HG02973 (cell line): Measurements from ENCODE around the gene TOMM5.

Source experiments
- ATAC-seq: cut with Tn5 transposase; IDR thresholded peaks from one replicate; pipeline ENCODE4 v1.9.1; 2021; ENCODE audit warnings: moderate library complexity; ENCODE audit not compliant: unreplicated experiment

The TOMM5 gene

GRCh38 chr9:37563806-37564513, 28.4 kb downstream of the TOMM5 start:
- ATAC-seq = no peak

GRCh38 chr9:37562826-37563225, 29.6 kb downstream of the TOMM5 start:
- no peak for ATAC-seq

DNA sequence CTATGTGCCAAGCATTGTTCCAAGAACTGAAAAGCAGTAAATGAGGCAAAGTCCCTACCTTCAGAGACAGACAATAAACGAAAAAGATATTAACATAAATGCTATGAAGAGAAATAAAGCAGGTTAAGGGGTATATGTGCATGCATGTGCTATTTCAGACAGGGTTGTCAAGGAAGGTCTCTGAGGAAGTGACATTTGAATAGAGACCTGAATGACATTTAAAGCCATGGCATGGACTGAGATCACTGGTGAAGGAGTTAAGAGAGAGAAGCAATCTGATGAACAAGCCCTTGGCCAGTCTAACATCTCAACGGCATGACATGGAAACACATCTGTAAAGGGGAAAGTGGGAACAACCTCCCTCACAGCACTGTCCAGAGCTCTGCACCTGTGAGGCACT, 30.7 kb downstream of the TOMM5 start:
- ATAC-seq = no peak

DNA sequence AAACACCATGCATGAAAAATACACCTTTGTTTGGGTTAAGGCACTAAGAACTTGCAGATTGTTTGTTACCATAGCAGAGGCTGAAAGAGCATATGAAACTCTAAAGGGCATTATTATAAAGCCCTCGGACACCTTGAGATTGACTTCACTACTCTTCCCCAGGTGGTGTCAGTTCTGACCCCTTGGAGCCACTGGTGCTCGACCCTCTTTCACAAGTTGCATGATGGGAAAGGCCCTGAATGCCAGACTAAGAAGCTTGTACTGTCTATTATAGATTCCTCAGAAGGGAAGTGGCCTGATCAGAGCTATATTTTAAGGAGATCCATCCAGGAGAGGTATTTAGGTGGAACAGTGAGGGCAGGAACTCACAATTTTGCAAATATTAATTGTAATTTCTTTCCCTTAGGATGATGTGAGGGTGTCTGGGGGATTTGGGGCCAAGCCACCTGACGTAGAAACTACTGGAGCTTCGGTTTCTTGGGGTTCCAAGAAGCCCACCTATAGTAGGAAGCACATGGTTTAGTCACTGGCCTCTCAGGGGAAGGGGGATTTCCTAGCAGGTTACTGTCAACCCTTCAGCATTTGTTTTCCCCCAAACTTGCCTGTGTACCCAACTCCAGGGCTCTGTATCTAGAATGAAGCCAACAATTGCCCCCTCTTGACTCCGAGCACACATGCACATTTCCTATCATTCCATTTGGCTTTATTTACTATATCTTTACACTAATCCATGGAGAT, 32.4 kb downstream of the TOMM5 start:
- ATAC-seq = no peak

DNA sequence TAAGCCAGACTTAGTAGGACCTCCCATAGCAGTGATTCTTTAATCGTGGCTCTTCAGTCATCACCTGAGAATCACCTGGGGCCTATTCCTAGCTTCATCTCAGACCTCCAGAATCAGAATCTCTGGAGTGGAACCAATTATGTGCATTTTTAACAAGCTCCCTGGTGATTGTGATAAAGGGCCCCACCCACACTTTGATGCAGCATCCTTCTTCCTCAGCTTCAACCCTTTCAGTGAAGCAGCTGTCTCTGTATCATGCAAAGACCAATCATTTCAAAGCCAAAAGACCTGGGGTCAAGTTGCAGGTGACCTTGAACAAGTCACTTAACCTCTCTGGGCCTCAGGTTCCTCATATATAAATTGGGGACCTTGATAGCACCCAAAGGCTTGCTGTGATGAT, 33.3 kb downstream of the TOMM5 start:
- no peak for ATAC-seq

DNA sequence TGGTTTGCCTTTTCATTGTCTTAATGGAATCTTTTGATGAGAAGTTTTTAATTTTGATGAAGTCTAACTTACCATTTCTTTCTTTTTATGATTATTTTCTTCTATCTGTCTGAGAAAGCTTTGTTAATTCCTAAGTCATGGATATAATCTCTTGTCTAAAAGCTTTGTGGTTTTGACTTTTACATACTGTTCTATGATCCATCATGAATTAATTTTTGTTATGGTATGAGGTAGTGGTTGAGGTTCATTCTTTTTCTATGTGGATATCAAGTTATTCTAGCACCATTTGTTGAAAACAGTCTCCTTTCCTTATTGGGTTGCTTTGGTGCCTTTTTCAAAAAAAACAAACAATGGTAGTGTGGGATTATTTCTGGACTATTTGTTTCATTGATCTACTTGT, 36.6 kb downstream of the TOMM5 start:
- ATAC-seq = no peak

- no peak for ATAC-seq
These were observed 38.1 kb downstream of the TOMM5 start for GRCh38 chr9:37554318-37554717.

- ATAC-seq = no peak
These were observed 40.5 kb downstream of the TOMM5 start for GRCh38 chr9:37551888-37552287.

DNA sequence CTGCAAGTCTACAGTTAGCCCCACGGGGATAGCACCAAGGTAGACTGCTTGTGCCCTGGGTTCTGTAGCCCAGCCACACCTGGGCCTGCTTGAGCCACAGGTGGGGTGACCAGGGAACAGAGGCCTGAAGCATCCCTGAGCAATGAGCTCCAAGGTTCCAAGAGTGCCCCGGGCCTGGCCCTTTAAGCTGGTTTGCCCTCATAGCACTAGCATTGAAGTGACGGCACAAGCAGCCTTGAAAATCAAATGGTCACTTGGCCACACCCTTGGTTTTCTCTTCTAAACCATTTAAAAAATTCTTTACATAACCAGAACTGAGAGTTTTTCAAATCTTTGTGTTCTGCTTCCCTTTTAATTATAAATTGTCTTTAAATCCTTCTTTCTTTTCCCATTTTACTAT, 40.9 kb downstream of the TOMM5 start:
- ATAC-seq = no peak

DNA sequence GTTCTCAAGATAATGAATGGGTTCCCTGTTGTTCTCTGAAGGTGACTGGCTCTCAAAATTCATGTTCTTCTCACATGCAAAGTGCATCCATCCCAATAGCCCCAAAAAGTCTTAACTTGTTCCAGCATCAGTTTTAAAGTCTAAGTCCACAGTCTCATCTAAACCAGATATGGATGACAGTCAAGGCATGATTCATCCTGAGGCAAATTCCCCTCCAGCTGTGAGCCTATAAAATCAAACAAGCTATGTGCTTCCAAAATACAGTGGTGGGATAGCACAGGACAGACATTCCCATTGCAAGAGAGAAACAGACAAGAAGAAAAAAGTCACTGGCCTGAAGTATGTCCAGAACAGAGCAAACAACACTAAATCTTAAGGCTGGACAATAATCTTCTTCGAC, 41.6 kb downstream of the TOMM5 start:
- no peak for ATAC-seq

DNA sequence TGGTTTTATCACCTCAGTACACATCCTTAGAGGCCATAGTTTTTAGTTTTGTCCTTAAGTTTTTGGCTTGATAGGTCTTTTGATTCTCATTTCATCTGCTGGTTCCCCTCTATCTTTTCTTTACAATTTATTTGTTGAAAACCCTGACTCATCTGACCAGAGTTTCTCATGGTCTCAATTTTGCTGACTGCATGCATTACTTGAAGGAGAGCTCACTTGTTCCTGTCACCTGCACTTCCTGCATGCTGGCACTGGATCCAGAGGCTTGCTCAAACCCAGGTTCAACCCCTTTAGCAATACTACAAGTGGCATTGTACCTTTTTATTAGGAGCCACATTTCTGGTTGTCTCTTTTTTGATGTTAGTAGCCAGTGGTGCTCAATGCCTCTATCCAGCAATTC, 42.9 kb downstream of the TOMM5 start:
- no peak for ATAC-seq

DNA sequence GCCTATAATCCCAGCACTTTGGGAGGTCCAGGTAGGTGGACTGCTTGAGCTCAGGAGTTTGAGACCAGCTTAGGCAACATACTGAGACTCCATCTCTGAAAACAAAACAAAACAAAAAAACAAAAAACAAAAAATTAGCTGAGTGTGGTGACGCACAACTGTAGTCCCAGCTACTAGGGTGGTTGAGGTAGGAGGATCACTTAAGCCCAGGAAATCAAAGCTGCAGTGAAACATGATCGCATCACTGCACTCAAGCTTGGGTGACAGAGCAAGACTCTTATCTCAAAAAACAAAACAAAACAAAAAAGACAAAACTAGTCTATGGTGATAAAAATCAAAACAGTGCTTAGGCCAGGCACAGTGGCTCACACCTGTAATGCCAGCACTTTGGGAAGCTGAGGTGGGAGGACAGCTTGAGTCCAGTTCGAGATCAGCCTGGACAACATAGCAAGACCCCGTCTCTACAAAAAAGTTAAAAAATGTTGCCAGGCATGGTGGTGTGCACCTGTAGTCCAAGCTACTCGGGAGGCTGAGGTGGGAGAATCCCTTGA, 45.0 kb downstream of the TOMM5 start:
- ATAC-seq = no peak

DNA sequence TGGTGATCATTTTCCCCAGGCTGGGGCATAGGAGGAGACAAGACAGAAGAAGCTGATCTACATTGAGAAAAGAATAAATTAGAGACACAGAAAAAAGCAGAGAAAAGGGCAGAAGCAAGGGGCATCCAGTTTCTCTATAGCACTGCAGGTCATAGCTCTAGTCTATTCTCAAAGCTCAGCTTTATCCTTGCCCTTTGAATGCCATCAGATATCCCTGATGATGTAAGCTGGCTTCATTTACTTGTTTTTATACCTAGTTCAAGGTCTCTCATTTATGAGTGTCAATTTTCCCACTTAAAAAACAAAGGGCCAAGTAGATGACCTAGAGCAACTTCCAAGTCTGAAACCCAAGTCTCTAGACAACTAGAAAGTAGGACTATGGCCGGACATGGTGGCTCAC, 48.9 kb downstream of the TOMM5 start:
- ATAC-seq = no peak

DNA sequence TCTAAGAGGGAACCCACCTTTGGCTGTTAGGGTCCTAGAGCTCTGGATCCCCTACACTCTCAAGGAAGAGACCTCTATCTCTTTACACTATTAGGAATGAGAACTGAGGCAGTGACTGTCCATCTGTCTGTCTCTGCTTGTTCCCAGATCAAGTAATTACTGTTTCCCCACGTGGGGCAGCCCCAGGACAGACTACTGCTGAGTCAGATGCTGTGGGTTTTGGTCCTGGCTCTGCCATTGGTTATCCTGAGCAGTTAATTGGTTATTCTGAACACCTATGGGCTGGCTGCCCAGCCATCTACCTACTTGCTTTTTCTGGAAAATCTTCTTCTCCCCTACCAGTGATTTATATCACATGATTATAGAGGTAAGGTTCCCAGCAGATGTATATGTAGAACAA, 49.5 kb downstream of the TOMM5 start:
- ATAC-seq = no peak

- no peak for ATAC-seq
These were observed 49.9 kb downstream of the TOMM5 start for GRCh38 chr9:37542488-37542887.

- no peak for ATAC-seq
These were observed 50.9 kb downstream of the TOMM5 start for GRCh38 chr9:37541465-37541864.

DNA sequence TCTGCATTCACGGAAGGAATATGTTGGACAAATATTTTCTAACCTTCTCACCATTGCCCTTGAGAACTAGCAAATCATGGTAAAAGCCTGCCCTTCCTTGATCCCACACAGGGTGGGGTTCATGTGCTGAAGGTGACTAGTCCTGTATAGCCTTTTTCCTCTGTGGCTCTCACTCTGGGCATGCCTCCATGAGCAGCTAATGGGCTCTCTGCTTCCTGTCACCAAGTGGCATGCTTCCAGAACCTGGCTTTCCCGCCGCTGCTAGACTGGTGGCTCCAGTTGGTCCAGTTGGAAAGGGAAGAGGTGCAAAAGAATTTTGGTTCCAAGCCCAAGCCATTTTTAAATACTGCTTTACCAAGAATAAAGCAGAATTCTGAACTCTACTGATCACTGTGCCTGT, 51.8 kb downstream of the TOMM5 start:
- ATAC-seq = no peak

- no peak for ATAC-seq
These were observed 52.8 kb downstream of the TOMM5 start for GRCh38 chr9:37539634-37540033.
